Testis (tissue), 2 donors: ENCODE data around the gene CCDC73.

ENCODE experiments used
- POLR2A ChIP-seq: fragments of 450-650 bp; IDR thresholded peaks from one replicate; pipeline ENCODE4 v1.6.1; 2017; ENCODE audit warnings: antibody characterized with exemption, mild to moderate bottlenecking, moderate library complexity
- TF ChIP-seq, protein P1 (sequence below), 3 experiments: fragments of 450-650 bp in 2 of 3; fragments of 200-600 bp in 1 of 3; sonication (generic) in 1 of 3; IDR thresholded peaks; one replicate each; pipeline ENCODE4 v1.5.1; 2016 to 2019; ENCODE audit warnings: antibody characterized with exemption in 3 of 3, mild to moderate bottlenecking in 2 of 3, moderate library complexity in 1 of 3

- TF ChIP-seq, protein P1, sequence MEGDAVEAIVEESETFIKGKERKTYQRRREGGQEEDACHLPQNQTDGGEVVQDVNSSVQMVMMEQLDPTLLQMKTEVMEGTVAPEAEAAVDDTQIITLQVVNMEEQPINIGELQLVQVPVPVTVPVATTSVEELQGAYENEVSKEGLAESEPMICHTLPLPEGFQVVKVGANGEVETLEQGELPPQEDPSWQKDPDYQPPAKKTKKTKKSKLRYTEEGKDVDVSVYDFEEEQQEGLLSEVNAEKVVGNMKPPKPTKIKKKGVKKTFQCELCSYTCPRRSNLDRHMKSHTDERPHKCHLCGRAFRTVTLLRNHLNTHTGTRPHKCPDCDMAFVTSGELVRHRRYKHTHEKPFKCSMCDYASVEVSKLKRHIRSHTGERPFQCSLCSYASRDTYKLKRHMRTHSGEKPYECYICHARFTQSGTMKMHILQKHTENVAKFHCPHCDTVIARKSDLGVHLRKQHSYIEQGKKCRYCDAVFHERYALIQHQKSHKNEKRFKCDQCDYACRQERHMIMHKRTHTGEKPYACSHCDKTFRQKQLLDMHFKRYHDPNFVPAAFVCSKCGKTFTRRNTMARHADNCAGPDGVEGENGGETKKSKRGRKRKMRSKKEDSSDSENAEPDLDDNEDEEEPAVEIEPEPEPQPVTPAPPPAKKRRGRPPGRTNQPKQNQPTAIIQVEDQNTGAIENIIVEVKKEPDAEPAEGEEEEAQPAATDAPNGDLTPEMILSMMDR (IDR thresholded peaks at IDR 0.05): no peak
- no peak for TF ChIP-seq POLR2A
Observed at GRCh38 chr11:32635819-32636218, 158.6 kb downstream of the CCDC73 start.
